GM12875 (cell line): ENCODE data around the gene CCDC106.

ENCODE experiments used
- H3K4me3 ChIP-seq: one replicate; pipeline ENCODE4 v1.5.1; 2011; ENCODE audit warnings: low read depth, low read length, control low read depth
- CTCF ChIP-seq: IDR thresholded peaks from 2 replicates; pipeline ENCODE4 v1.5.1; 2011; ENCODE audit warnings: low read depth, mild to moderate bottlenecking, control low read depth, inconsistent platforms, low read length, moderate library complexity, borderline replicate concordance; ENCODE audit not compliant: insufficient read depth

Gene CCDC106

GRCh38 chr19:55642153-55643002 is 5.6 kb upstream of the CCDC106 start:
- no peak for TF ChIP-seq CTCF
- peak overlapping the region; percentile 80 for H3K4me3 ChIP-seq

GRCh38 chr19:55643003-55643886 is 4.8 kb upstream of the CCDC106 start, which contains the start of gene ZNF581:
Gene ZNF581 (plus strand): TSS chr19:55643649. CDS start chr19:55644572, 923 bp downstream.
- peak within 1 kb of the TSS; percentile 80 for H3K4me3 ChIP-seq
- TF ChIP-seq CTCF = no peak

- peak overlapping the region; percentile 80 for H3K4me3 ChIP-seq
- TF ChIP-seq CTCF = no peak
These were observed 4.2 kb upstream of the CCDC106 start for GRCh38 chr19:55643887-55644176.

- H3K4me3 ChIP-seq = peak overlapping the region; percentile 80
- no peak for TF ChIP-seq CTCF
These were observed 3.7 kb upstream of the CCDC106 start for GRCh38 chr19:55644191-55644833.

- H3K4me3 ChIP-seq = peak overlapping the region; percentile 80
- no peak for TF ChIP-seq CTCF
These were observed 3.0 kb upstream of the CCDC106 start for GRCh38 chr19:55644842-55645511.

GRCh38 chr19:55645512-55645881 is 2.5 kb upstream of the CCDC106 start:
- no peak for TF ChIP-seq CTCF
- peak overlapping the region; percentile 80 for H3K4me3 ChIP-seq
